Glomerular visceral epithelial cell (primary cell): ENCODE results near the gene SYT15.
A peak's percentile ranks its signal among the peaks of the same experiment; 100 is the strongest.

Experiments
- DNase-seq: peaks from one replicate; pipeline ENCODE4 v3.0.0-alpha.2; 2016; ENCODE audit errors: extremely low spot score

Gene SYT15

DNA sequence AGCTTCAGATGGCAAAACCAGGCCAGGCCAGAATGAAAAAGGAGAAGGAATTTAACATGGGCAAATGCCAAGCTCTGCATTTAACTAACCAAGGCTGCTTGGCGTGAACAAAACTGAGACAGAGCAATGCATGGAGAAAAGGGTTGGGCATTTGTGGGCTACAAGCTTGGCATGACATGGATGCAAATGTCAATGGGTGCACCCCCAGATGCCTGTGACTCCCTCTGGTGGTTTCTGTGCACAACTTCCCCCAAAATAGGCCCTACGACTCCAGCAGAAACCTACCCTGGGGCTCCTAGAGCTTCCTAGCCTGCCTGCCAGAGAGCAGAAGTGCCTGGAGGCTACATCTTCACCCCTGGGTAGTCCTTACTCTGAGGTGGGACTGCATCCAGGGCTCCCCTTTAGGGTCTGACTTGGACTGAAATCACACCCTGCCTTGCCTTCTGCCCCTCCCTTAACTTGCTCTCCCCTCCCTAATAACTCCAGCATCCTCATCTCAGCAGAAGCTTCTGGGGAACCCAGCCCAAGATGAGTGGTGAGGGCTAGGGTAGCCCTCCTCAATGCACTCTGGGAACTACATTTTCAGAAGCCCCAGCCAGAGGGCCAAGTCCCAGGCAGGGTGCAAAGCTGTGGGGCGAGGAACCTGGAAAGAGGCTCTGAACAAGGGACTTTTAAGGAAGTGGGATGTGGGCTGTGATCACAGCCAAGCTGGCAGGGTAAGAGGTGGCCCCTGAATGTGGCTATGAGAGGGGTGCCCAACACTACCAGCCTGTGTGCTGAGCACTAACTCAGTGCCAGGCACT, 33.7 kb upstream of the SYT15 start:
- DNase-seq = peak; percentile 46

DNA sequence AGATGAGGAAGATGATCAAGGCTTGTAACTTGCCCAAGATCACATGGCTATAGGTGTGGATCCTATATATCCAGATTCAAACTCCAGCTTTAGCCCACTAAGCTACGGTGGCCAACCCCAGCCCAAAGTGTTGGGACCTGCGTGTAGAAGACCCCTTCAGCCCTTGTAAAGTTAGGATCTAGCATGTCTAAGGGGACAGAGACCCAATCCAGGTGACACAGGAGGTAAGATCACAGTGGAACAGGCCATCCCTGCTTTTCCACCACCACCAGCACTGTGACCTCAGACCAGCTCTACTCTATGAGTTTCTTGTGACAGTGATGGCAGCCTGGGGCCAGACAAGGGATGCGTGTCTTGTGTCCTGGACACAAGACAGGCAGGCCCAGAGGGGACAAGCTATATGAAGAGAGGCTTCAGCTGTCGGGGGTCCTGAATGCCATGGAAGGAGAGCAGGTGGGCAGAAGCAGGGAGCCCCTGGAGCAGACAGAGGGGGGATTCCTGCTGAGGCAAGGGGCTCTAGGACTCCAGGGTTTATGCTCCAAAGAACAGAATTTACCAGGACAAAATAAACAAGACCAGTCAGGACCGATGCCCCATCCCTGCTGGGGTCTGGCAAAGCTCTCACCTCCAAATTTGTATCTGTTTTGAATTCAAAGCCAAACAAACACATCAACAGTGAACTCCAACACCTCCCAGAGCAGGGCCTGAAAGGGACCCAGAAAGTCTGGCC, 32.9 kb upstream of the SYT15 start:
- DNase-seq = no peak

DNA sequence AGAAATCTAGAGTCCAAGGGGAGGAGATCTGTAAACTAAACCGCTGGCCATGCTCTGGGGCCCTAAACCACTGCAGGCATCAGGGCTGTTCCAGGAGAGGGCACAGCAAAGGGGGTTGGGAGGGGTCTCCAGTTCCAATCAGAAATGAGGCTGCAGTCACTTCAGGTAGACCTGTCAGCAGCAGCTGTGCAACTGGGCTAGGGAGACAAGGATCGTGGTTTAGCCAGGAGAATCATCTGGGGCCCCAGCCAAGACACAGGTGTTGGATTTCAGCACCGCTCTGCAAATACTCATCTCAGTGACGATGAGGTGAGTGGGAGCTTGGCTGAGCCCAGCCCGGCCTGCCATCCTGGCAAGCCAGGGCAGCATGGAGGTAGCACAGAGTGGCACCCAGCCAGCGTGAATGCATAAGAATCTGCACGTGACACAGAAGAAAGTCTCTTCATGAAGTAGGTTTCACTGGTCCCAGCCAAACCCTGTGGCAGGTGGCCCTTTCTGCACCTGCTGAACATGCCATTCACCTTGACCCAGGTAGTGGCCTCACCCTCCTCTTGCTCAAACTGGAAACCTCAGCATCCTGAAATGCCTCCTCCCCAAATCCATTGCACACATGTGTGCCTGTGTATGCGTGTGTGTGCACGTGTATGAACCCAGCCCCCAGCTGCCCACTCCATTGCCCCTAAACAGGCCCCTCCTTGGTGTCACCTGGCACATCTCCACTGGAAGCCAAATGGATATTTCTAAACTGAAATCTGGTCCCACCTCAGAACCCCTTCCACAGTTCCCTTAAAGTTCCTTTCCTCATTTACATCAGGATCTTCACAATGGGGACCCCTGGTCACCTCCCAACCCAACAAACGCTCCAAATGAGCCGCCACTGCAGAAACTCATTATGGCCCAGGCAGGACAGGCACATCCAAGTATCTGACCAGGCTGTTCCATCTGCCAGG, 32.1 kb upstream of the SYT15 start:
- DNase-seq = no peak

DNA sequence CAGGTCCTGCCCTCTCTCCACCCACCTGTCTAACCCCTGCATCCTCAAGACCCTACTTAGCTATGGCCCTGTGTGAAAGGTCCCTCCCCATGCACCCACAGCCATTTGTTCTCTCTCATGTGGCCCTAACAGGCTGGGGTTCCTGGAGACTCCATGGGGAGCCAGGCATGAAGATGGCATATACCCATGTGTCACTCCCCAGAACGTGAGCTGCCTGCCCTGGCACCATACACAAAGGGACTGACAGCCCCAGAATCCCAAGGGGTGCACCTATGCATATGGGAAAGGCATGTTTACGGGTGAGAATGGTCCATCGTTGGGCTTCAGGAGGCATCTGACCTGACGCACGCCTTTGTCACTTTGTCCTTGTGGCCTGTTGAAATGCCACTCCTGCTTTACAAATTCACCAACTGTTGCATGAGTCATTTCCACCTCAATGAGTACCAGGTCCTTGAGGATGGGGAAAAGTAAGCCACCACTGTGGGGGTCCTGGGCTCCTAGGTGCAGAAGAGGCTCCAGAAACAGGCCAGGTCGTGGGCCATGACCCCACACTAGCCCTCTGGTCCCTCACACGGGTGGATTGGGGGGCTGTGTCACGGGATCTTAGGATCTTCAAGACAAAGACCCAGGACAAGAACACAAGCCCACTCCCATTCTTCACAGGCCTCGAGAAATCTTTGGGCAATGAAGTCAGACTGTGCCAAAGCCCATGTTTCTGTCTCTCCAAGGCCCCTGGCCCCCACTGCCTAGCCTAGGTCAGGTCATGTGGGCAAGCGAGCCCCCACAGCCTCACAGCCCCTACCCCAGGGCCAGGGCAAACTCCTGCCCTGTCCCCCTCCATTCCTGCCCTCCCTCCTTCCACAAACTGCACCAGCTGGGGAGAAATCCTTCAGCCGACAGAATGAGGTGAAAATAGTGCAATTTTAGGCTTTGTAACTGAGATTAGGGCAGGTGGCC, 31.1 kb upstream of the SYT15 start:
- DNase-seq = no peak

DNA sequence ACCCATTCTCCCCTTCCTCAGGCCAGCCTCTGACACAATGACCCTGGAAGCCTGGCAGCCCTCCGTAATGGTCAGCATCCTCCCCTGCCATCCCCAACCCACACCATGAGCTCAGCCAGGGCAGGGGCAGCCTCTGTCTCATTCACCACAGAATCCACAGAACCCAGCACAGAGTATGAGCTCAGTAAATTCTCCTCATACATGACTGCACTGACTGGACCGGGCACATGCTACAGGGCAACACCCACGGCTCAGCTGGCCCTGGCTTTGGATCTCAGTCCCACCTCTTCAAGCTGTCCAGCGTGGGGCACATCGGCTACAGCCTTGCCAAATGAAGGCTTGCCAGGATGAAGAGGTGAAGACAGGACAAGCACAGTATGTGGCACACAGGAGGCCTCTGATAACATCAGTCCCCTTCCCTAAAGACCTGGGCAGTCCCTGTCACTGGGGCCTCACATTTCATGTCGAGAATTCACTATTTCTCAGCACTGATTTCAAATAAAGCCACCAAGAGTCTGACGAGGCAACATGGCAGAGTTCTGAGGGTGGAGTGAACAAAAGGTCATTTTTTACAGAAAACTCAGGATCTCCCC, 30.3 kb upstream of the SYT15 start:
- DNase-seq = peak; percentile 91

DNA sequence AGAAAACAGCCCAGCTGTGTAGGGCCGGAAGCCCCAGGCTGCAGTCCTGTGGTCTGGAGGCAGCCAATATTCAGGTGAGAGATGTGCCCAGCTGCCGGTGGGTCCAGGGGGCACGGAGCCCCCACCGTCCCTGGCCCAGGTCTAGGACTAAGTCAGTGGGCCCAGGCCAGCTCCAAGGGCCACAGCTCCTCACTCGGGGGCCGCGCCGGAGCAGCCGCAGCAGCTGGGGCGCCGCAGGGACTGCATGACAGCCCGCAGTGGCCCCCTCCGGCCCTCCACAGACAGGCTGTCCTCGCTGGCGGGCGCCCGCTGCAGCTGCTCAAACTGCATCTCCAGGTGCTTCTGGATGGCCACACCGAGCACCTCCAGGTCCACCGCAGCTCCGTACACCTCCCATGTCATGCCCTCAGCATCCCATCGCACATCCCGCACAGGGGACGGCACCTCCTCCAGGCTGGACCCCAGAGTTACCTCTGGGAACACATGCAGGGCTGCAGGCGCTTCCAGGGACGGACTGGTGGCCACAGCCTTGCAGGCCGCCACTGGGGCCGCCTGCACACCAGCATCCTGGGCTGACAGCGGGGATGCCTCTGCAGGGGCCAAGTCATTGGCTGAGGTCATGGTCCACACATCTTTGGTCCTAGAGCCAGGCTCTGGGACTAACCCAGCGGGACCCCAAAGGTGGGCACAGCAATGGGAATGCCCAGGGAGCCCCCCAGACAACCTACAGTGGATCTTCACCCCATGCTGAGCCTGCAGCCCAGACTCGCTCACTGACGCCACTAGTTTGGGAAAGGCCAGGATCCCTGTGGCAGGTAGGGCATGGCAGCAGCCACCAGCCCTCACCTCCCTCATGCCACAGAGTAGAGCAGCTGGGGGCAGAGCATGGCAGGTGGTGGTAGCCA, 29.5 kb upstream of the SYT15 start:
- no peak for DNase-seq

DNA sequence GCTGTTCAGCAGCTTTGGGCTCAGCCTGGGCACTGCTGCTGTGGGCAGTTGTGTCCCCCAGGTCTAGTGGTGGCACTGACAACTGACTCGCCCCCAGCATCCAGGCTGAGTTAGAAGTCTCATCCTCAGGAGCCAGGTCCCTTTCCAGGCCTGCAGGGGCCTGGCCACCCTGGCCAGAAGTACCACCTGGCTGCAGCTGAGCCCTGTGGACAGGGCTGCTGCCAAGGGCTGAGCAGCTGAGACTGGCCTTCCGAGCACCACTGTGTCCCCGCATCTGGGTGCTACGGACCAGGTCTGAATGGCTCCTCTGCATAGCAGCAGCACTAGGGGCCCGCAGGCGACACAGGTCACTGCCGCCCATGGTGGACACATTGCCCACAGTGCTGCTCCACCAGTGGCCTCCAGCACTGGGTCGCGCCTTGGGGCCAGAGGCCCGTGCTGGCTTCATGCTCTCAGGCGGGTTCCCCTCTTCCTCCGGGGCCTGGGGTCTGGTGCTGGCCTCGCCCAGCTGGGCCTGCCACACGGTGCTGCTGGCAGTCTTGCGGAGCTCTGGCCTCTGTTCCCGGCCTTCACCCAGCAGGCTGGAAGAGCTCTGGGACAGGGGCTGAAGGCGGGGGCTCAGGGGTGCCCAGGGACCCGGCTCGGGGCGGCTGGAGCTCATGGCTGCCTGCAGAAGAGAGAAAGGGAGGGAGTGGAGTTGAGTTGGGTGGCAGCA, 28.7 kb upstream of the SYT15 start:
- DNase-seq = no peak

DNA sequence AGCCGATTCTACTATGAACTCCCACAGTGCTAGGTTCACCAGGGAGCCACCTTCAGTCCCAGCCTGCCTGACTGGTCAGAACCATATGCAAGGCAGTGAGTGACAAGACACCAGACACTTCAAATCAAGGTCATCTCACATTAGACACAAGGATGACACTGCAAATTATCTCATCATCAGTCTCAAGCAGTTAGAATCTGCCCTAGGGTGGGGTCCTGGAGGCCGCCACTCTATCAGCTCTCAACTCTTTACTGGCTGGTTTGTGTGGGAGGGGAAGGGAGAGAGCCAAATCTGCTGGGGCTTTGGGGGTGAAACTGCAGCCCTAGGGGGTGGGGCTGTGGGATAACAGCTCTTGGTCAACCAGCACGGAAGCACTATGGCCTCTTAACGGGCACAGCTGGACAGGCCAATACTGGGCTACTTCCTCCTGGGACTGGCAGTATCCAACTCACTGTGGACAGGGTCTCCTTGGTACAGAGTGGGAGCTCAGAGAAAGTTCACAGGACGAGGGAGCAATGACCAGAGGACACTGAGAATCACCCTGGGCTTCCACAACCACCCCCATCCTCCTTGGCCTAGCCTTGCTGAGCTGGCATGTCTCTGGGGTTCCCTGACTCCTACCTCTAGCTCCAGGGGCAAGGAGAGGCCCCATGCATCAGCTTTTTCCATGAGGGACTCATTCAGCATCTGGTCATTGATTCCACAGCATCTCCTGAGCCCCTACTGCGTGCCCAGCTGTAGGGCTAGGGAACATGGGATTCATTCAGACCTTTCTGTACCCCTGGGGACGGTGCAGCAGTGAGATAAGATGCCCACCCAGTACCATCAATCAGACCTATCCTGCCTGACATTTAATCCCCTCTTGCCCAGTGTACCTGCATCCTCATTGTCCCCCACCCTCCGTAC, 27.9 kb upstream of the SYT15 start:
- DNase-seq = no peak

DNA sequence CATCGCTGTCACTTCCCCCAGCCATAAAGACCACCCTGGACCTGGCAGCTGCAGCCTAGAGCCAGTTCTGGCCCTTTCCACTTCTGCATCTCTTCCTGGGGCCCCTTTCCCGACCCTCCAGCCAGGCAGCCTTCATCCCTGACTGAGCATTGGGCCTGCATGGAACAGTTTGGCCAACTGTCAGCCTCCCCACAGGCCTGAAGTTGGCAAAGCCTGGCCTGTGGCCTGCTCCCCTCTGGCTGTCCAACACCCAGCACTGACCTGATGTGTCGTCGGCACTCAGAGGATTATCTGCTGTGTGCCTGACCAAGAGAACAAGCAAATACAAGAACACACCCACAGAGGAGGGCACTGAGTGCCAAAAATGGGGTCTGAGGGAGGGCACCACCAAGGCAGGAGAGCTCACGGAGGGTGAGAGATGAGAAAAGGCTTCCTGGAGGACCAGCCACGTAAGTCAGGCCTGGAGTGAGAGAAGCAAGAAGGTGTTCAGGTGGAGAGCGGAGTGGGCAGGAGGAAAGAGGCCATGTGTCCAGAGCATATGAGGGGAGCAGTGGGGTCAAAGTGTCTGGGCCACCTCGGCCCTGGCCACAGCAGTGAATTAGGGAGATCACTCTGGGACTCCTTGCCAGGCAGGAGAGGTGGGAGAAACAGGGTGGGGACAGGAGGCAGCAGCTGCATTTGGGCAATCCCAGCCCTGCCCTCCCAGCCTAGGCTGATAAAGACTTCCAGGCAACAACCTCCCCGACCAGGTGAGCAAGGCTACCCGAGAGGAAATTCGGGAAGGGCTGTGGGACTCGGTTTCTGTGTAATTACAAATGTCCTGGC, 27.0 kb upstream of the SYT15 start:
- no peak for DNase-seq

DNA sequence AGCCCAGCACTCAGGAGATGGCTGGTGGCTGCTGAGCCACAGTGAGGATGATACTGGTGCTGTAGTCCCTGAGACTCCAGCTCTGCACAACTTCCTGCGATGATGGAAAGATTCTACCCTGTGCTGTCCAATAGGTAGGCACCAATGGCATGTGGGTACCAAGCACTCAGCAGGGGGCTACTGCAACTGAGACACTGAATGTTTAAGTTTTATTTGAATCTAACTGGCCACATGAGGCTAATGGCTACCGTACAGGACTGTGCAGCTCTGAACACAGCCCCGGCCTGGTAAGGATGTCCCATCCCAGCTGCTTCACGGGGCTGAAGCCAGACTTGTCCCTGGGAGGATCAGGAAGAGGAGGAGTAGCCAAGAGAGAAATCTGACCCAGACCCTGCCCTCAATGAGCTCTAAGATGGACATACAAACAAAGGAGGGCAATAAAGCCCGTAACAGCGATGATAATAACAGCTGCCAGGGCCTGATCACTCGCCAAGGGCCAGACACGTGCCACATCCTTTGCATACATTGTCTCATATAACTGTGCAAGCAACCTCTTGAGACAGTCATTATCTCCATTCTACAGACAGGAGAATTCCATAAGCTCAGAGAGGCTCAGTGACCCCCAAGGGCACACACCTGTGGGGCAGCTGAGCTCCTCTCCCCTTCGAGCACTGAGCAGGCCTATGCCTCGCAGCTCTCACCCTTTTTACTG, 26.2 kb upstream of the SYT15 start:
- DNase-seq = no peak

DNA sequence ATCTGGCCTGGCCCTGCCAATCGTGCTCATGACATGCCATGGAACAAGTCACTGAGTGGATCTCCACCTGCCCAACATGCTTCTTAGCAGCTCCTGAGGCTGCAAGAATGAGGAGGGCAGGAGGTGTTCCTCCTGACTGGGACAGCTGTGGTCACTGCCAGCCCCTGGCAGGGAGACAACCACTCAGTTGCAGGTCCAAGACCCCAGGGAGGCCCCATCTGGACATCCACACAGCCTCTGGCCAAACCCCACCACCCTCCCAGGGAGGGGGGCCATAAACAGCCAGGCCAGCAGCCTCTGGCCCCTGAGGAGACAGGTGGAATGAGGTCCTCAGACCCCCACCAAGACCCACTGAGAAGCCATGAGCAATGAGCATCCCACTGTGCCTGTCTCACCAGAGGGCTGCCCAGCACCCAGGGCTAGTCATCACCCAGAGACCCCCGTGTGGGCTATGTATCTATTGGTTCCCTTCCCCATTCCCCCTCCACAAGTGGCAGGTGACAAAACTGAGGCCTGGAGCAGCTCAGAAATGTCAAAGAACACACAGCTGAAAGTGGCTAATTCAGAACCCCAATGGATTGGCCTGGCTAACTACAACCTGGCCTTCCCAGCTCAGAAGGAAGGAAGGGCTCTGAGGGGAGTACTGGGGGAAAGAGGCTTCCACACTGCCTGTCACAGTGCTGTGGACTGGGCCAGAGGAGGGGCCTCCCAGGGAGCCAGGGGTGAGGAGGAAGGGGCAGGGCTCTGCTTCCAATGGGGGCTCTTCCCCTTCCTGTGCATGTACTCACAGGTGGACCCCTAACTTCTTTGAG, 25.5 kb upstream of the SYT15 start:
- no peak for DNase-seq

DNA sequence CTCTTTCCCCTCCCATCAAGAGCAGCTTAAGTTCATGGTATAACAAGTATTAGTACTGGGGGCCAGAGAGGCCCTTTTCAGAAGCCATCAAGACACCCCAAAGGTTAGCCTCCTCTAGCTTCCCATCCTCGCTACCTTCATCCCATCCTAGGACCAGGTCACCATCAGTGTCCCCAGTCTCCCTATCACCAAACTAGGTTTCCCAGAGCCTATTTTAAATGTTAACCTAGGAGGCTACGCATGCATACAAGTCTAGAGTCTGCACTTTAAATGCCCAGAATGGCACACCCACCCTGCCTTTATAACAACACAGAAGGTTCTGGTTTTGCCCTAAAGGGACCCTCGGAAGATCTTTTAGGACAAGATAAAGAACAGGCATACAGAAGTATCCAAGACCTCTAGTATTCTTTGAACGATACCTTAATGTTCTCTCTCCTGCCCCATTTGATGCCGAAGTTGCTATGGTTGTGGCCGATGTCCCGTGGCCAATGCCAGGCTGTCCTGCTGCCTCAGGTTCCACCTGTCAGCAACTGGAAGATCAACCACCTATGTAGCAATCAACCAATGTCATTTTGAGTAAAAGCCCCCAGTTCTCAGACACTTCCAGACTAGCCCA, 24.7 kb upstream of the SYT15 start:
- no peak for DNase-seq

DNA sequence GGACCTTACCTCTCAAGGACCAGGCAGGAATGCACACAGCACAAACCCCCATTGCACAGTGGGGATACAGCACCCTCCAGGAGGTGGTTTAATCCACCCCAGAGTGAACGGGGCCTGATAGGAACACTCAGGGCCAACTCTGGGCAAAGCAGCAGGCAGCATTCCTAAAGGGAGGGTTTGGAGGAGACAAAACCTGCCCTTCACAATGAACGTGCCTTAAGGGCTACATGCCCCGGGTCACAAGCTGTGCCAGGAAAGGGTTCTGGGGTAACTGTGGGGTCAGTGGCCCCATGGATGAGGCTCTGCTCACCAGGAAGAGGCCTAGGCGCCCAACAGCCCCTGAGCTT, 23.6 kb upstream of the SYT15 start:
- no peak for DNase-seq

DNA sequence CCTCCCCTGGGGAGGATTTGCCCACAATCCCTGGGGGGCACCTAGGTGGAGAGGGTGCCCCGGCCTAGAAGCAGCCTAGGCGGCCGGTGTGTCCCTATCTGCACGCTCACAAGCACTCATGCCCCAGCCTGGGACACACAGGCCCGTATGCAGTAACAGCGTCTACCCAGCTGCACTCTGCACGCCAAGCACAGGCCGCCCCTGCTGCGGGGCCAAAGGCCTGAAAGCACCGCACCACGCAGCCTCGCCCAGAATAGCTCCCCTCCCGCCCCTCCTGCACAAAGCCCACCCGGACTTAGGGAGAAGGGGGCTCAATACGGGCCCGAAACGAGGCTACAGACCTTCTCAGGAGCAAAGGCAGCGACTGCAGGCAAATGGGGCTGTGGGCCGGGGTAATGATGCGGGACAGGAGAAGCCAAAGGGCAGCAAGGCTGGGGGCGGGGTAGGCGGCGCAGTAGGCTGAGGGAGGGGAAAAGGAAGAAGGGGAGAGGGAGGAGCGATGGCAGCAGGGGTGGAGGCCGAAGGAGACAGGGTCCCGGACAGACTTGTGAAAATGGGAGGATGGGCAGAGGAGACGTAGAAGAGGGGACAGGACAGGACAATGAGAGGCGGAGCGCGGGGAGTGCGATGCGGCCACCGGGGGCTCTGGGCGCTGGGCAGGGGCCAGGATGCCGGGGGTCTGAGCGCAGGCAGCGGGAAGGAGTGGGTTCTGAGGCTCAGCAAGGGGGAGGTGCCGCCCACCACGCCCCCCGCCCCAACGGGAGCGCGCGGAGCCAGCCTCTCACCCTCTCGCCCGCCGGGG, 23.0 kb upstream of the SYT15 start:
- peak; percentile 43 for DNase-seq
